Stomach (tissue), 9 donors: ENCODE measurements around the gene SVIL. TPM values are rescaled to one million over a fixed set of nuclear protein-coding genes. Genes with fewer than 3 reads are reported as not detected.
"Not testable (repeated sequence)": the region's sequence is repeated elsewhere in the genome, so short reads cannot be mapped to it uniquely, and the experiment has no call there.

Experiments
- DNase-seq, 2 donors: peaks; one replicate each; pipeline versions ENCODE4 v3.0.0 to v3.0.0-alpha.2; 2013 to 2019
- H3K27ac ChIP-seq, 5 donors: fragments of 200-600 bp in 4 of 5; sonication (generic) in 4 of 5; one replicate each; pipeline ENCODE4 v1.5.1; 2013 to 2019; ENCODE audit warnings: mild to moderate bottlenecking in 1 of 5, moderate library complexity in 1 of 5
- H3K27me3 ChIP-seq, 3 donors: fragments of 200-600 bp; sonication (generic); one replicate each; pipeline ENCODE4 v1.5.1; 2017 to 2019; ENCODE audit warnings: mixed run types in 1 of 3
- H3K36me3 ChIP-seq, 4 donors: fragments of 200-600 bp; sonication (generic); 1 replicate in 3 of 4; 2 replicates in 1 of 4; pipeline ENCODE4 v1.5.1; 2016 to 2019
- H3K4me1 ChIP-seq, 4 donors: fragments of 200-600 bp; sonication (generic); one replicate each; pipeline ENCODE4 v1.5.1; 2016 to 2019
- H3K4me3 ChIP-seq, 4 donors: fragments of 200-600 bp; sonication (generic) in 3 of 4; one replicate each; pipeline ENCODE4 v1.5.1; 2016 to 2019; ENCODE audit warnings: mild to moderate bottlenecking in 1 of 4
- H3K9me3 ChIP-seq, 4 donors: fragments of 200-600 bp; sonication (generic); one replicate each; pipeline ENCODE4 v1.5.1; 2016 to 2019
- EP300 ChIP-seq: sonication (generic); formaldehyde crosslinking; IDR thresholded peaks from one replicate; pipeline ENCODE4 v1.6.1; 2017; ENCODE audit warnings: antibody characterized with exemption
- POLR2A ChIP-seq, 4 donors: fragments of 450-650 bp; IDR thresholded peaks; one replicate each; pipeline ENCODE4 v1.6.1; 2016; ENCODE audit warnings: antibody characterized with exemption in 4 of 4, control low read depth in 2 of 4, mild to moderate bottlenecking in 1 of 4, moderate library complexity in 1 of 4
- POLR2AphosphoS5 ChIP-seq, 3 donors: sonication (generic); formaldehyde crosslinking; IDR thresholded peaks; one replicate each; pipeline ENCODE4 v1.6.1; 2016; ENCODE audit warnings: antibody characterized with exemption in 3 of 3
- WGBS, 5 donors: extraction: QIAGEN DNeasy Blood & Tissue Kit in 3 of 5; methylation state at CpG; one replicate each; pipeline versions ENCODE4 v1.1.5 to v1.1.7; 2013 to 2018; 5-methylcytosine and 5-hydroxymethylcytosine counted together
- intact Hi-C: fragments of 100-400 bp; cut with DNase I; formaldehyde crosslinking; loops from one replicate; pipeline ENCODE4 v1.15.1; 2023; ENCODE audit warnings: low total_unique reads
- polyA plus RNA-seq, 3 donors: library from polyadenylated mRNA; stranded (reverse); fragments of 200-250 nt; gene quantifications; one replicate each; pipeline ENCODE4 v1.2.3, GENCODE V29; 2013
- total RNA-seq, 5 donors: library from RNA; depleted of rRNA; stranded (reverse); fragments of >200 nt; gene quantifications; one replicate each; pipeline versions ENCODE4 v1.1.0 to v1.2.3, GENCODE V29; 2014 to 2016
- TF ChIP-seq, protein P1 (sequence below), 7 experiments: fragments of 450-650 bp in 4 of 7; fragments of 200-600 bp in 3 of 7; sonication (generic) in 3 of 7; IDR thresholded peaks; one replicate each; pipeline ENCODE4 v1.5.1; 2016 to 2019; ENCODE audit warnings: antibody characterized with exemption in 7 of 7, control low read depth in 2 of 7, mild to moderate bottlenecking in 1 of 7
- donor health status: healthy with polysubstance abuse.
- donor health status: Bipolar disorder and iron deficiency.
- donor health status: healthy.

The SVIL gene
- total and polyA plus RNA-seq, 8 donors: 6.8 to 400 (median 112) TPM

DNA sequence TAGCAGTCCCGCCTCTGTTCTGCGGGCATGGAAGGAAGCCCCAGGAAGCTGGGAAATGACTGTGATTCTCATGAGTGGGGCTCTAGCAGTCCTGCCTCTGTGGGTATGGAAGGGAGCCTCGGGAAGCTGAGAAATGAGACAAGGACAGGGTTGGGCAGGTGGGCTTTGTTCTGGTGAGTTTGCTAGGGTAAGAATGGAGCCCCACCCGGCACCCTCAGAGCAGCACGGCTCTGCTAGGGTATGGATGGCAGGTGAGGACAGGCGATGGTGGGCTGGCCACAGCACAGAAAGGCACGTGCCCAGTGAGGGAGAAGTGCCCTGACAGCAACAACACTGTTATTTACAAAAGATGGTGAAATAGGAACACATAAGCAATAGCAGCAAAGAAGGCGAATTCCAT lies 39.6 kb downstream of the SVIL start:
- Histone ChIP-seq H3K4me1 (peaks cover 0 to 58% (median 26%) of the 10 kb centered on the region in 4 donors), H3K27ac (peak overlapping the region in 1 of 5 donors; percentile 44), H3K27me3 (no peaks in the 10 kb centered on the region), H3K9me3 (no peaks in the 10 kb centered on the region), H3K4me3 (no peak overlapping the region), H3K36me3 (peaks cover 0 to 10% (median 0%) of the 10 kb centered on the region in 4 donors)
- TF ChIP-seq EP300: no peak
- no peak for TF ChIP-seq POLR2A (IDR thresholded peaks at IDR 0.05)
- TF ChIP-seq POLR2AphosphoS5 (IDR thresholded peaks at IDR 0.05): no peak
- TF ChIP-seq, protein P1, sequence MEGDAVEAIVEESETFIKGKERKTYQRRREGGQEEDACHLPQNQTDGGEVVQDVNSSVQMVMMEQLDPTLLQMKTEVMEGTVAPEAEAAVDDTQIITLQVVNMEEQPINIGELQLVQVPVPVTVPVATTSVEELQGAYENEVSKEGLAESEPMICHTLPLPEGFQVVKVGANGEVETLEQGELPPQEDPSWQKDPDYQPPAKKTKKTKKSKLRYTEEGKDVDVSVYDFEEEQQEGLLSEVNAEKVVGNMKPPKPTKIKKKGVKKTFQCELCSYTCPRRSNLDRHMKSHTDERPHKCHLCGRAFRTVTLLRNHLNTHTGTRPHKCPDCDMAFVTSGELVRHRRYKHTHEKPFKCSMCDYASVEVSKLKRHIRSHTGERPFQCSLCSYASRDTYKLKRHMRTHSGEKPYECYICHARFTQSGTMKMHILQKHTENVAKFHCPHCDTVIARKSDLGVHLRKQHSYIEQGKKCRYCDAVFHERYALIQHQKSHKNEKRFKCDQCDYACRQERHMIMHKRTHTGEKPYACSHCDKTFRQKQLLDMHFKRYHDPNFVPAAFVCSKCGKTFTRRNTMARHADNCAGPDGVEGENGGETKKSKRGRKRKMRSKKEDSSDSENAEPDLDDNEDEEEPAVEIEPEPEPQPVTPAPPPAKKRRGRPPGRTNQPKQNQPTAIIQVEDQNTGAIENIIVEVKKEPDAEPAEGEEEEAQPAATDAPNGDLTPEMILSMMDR (IDR thresholded peaks at IDR 0.05): no peak
- no peak for DNase-seq
- intact Hi-C loops: loop anchor here (10.0 kb wide), 1 partner anchor 140 kb away; no protein-coding TSS in a partner anchor
- WGBS, 5 donors: 87 to 92% (median 89%) methylated on average over 8 of the region's 8 CpGs

DNA sequence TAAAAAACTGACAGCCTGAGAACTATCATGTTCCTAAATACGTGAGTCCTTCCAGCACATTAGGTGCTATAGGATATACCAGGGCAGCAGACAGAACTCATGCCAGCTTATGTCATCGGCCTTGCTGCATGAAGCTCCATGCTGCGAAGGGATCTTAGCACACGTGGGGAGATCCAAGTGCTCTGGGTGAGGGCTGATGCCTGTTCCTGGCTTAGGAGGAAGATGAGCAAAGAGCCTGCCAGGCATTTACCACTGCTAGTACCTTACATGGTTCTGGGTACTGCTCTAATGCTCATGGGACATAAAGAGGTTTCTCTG lies 43.2 kb downstream of the SVIL start:
- H3K27ac ChIP-seq: peak overlapping the region in 2 of 5 donors; percentile 44 to 78
- 70 to 89% (median 88%) methylated on average over 4 of the region's 4 CpGs for WGBS, 5 donors
- no peak overlapping the region for H3K4me3 ChIP-seq
- H3K27me3 ChIP-seq: no peaks in the 10 kb centered on the region
- no peak for DNase-seq
- peaks cover 12 to 66% (median 41%) of the 10 kb centered on the region in 4 donors for H3K4me1 ChIP-seq
- no peaks in the 10 kb centered on the region for H3K9me3 ChIP-seq
- peaks cover 0 to 10% (median 0%) of the 10 kb centered on the region in 4 donors for H3K36me3 ChIP-seq
- intact Hi-C loops: loop anchor here (10.0 kb wide), 1 partner anchor 143 kb away; no protein-coding TSS in a partner anchor
- no peak for TF ChIP-seq POLR2AphosphoS5 (IDR thresholded peaks at IDR 0.05)
- no peak for TF ChIP-seq POLR2A (IDR thresholded peaks at IDR 0.05)
- TF ChIP-seq, protein P1 (IDR thresholded peaks at IDR 0.05): no peak
- TF ChIP-seq EP300: no peak

DNA sequence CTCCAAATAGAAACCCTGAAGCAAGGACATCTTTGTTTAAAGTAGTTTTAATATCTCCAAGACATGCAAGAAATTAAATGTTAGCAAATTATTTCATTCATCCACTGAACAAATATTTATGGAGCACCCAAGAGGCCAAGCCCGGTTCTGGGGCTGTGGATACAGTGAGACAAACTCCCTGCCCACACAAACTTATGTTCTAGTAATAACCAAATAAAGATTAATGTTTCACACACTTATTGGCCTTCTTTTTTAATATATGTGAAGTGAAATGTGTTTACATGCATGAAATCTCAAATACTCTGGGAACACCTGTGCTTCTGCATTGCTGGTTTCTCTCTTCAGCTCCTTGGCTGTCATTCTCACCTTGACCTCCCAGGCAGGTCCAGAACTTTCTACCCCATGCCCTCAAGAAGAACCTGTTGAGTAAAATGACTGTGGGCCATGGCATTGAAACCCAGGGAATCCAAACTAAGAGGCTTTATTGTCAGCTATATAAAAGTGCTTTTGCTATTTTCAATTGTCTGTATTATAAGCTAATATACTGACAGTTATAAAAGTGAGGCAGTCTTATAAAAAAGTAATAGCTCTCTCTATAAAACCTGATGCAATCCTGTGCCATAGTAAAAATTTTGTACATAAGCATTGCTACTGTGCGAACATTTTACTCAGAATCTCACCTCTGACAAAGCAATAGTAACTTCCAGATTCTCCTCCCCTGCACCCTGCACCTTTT lies 43.7 kb downstream of the SVIL start:
- 54 to 58% (median 55%) methylated on average over 2 of the region's 2 CpGs for WGBS, 5 donors
- Histone ChIP-seq H3K9me3 (no peaks in the 10 kb centered on the region), H3K27ac (peak overlapping the region in 2 of 5 donors; percentile 44 to 78), H3K27me3 (no peaks in the 10 kb centered on the region), H3K4me1 (peaks cover 12 to 67% (median 41%) of the 10 kb centered on the region in 4 donors), H3K36me3 (peaks cover 0 to 9% (median 0%) of the 10 kb centered on the region in 4 donors), H3K4me3 (no peak overlapping the region)
- intact Hi-C loops: loop anchor here (10.0 kb wide), 1 partner anchor 144 kb away; no protein-coding TSS in a partner anchor
- no peak for DNase-seq
- no peak for TF ChIP-seq POLR2A (IDR thresholded peaks at IDR 0.05)
- TF ChIP-seq EP300: no peak
- TF ChIP-seq, protein P1 (IDR thresholded peaks at IDR 0.05): no peak
- no peak for TF ChIP-seq POLR2AphosphoS5 (IDR thresholded peaks at IDR 0.05)

DNA sequence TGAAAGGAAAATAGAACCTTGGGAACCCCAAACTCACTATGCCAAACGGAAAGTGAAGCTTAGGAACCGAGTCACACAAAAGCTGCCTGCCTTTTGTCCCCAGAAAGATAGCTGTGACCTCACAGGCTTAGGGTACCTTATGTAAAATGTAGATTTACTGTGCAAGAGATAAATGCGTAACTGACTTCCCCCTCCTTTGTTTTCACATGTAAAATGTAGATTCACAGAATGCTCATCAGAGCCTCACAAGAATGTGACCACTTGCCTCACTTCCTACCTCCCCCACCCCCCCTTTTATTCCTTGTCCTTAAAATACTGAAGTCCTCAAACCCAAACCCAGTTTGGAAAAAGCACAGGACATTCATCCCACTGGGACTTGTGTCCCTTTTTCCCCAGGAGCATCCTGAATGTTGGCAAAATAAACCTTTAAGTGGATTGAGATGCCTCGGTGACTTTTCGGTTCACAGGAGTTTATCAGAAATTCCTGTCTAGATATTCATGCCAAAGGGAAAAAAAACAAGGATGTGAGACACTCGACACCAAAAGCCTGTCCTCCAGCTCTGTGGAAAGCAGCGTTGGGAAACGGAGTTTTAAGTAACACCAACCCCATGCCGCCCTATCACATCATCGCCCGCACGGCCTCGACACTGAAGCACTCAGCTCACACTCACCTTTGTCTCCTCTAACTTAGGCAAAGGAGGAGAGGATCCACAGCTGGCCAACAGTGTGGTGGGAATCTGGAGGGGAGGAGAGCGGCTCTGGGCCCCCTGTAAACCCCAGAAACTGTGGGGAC lies 45.9 kb downstream of the SVIL start:
- H3K27ac ChIP-seq: peak overlapping the region in 2 of 5 donors; percentile 44 to 78
- no peak overlapping the region for H3K4me3 ChIP-seq
- TF ChIP-seq POLR2A (IDR thresholded peaks at IDR 0.05) (no peak), POLR2AphosphoS5 (IDR thresholded peaks at IDR 0.05) (no peak), EP300 (no peak)
- TF ChIP-seq, protein P1 (IDR thresholded peaks at IDR 0.05): no peak
- H3K4me1 ChIP-seq: peaks cover 12 to 83% (median 46%) of the 10 kb centered on the region in 4 donors
- H3K36me3 ChIP-seq: no peaks in the 10 kb centered on the region
- DNase-seq: no peak
- H3K9me3 ChIP-seq: no peaks in the 10 kb centered on the region
- 58 to 84% (median 76%) methylated on average over 13 to 14 of the region's 14 CpGs for WGBS, 5 donors
- intact Hi-C loops: no loop called here
- H3K27me3 ChIP-seq: no peaks in the 10 kb centered on the region

DNA sequence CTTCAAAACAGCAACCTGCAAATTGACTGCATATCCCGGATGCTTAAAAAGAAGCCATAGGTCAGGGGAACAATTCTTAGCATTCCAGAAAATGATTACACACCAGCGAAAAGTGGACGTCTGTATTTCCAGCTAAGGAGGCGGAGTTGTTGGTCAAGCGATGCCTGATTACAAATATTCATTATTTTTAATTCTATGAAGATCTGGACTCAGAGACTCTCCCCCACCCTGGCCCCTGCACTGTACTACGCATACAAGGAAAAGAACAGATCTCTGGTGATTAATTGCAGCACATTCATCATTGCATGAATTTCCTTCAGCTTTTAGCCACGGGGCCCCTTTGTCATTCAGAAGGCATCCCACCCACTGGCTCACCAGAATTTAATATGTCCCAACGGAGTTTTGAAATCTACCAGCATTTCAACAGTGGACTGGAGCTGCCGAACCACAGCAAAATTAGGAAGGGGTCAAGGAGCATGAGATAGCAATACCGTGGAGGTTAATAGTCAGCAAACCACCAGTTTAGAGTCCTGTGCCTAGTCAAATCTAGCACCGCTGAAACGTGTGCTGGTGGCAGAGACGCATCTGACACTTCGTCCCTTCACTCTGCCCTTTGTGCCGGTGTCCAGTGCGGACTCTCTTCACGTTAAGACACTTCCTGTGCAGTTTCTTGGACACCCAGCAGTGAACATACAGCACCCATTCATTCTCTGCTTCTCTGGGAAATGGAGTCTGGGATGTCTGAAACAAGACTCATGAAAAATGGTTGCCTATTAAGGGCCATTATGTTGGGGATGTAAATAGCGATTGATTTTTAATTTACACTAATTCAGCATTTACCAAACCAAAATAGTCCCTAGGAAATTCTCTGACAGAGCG lies 46.8 kb downstream of the SVIL start:
- H3K36me3 ChIP-seq, H3K4me3 ChIP-seq, H3K27me3 ChIP-seq, intact Hi-C loops, DNase-seq, H3K9me3 ChIP-seq: not testable (repeated sequence)
- H3K4me1 ChIP-seq: peaks cover 12 to 84% (median 50%) of the 10 kb centered on the region in 4 donors
- whole genome bisulfite sequencing, 5 donors: 47 to 64% (median 55%) methylated on average over 11 to 15 of the region's 19 CpGs
- H3K27ac ChIP-seq: peak overlapping the region in 3 of 5 donors; percentile 29 to 78 (median 46)
